Activated T-helper 9 cell treated with anti-CD3 and anti-CD28 coated beads, Interleukin-2, amount 50 U/mL, for 16 hours (primary cell): Measurements from ENCODE around the gene SORD.
"Not testable (repeated sequence)": the region's sequence is repeated elsewhere in the genome, so short reads cannot be mapped to it uniquely, and the experiment has no call there.

Experiments
- DNase-seq: peaks from one replicate; pipeline ENCODE4 v3.0.0-alpha.2; 2020; ENCODE audit warnings: low read depth

The SORD gene

GRCh38 chr15:45024649-45025048 lies 1.7 kb downstream of the SORD start:
- DNase-seq, result not testable (repeated sequence)

- not testable (repeated sequence) for DNase-seq
These were observed 2.6 kb downstream of the SORD start for GRCh38 chr15:45025627-45026026.

GRCh38 chr15:45026651-45027190 lies 3.7 kb downstream of the SORD start:
- DNase-seq, result no peak

- no peak for DNase-seq
These were observed 4.2 kb downstream of the SORD start for GRCh38 chr15:45027220-45027619.

GRCh38 chr15:45030743-45031142 lies 7.7 kb downstream of the SORD start:
- no peak for DNase-seq

- not testable (repeated sequence) for DNase-seq
These were observed 8.6 kb downstream of the SORD start for GRCh38 chr15:45031522-45032028.

GRCh38 chr15:45032501-45032900 lies 9.5 kb downstream of the SORD start:
- DNase-seq, result not testable (repeated sequence)

GRCh38 chr15:45034087-45034486 lies 11.1 kb downstream of the SORD start:
- DNase-seq, result not testable (repeated sequence)

GRCh38 chr15:45034600-45035375 lies 11.8 kb downstream of the SORD start:
- DNase-seq, result not testable (repeated sequence)

- DNase-seq, result peak; percentile 48
These were observed 14.1 kb downstream of the SORD start for GRCh38 chr15:45036812-45037781.

GRCh38 chr15:45037936-45038335 lies 14.9 kb downstream of the SORD start:
- no peak for DNase-seq

GRCh38 chr15:45040396-45040795 lies 17.4 kb downstream of the SORD start:
- not testable (repeated sequence) for DNase-seq

GRCh38 chr15:45041538-45041937 lies 18.5 kb downstream of the SORD start:
- not testable (repeated sequence) for DNase-seq

- not testable (repeated sequence) for DNase-seq
These were observed 19.9 kb downstream of the SORD start for GRCh38 chr15:45042859-45043258.

- not testable (repeated sequence) for DNase-seq
These were observed 21.3 kb downstream of the SORD start for GRCh38 chr15:45044270-45044669.

- not testable (repeated sequence) for DNase-seq
These were observed 25.4 kb downstream of the SORD start for GRCh38 chr15:45048449-45048793.

GRCh38 chr15:45048794-45049631 lies 26.0 kb downstream of the SORD start:
- no peak for DNase-seq

GRCh38 chr15:45050587-45050986 lies 27.6 kb downstream of the SORD start:
- no peak for DNase-seq

GRCh38 chr15:45052676-45053075 lies 29.7 kb downstream of the SORD start:
- DNase-seq, result not testable (repeated sequence)

- not testable (repeated sequence) for DNase-seq
These were observed 36.0 kb downstream of the SORD start for GRCh38 chr15:45058690-45059675.
